IMR-90 (cell line): ENCODE data around the gene VEGFA. TPM values are rescaled to one million over a fixed set of nuclear protein-coding genes. Genes with fewer than 3 reads are reported as not detected.

Source experiments
- ATAC-seq: fragments of 200-7000 bp; cut with Tn5 transposase; 2 replicates; pipeline ENCODE4 v1.9.1; 2020; ENCODE audit warnings: low read depth, mild to moderate bottlenecking, moderate library complexity
- BruUV-seq: library from RNA; stranded (reverse); fragments of 400-500 nt; replicated peaks from 2 replicates; lab custom pipeline; 2021; lab: Mats Ljungman, UMichigan
- CTCF ChIA-PET: fragments of 300-600 bp; formaldehyde crosslinking; extraction: SDS; loops from one replicate; lab custom pipeline; 2021; ENCODE audit warnings: antibody characterized with exemption; lab: Yijun Ruan, JAX
- POLR2A ChIA-PET: fragments of 300-600 bp; sonication (Branson Sonifier 250); formaldehyde crosslinking; loops from one replicate; lab custom pipeline; 2022; ENCODE audit warnings: antibody characterized with exemption; ENCODE audit not compliant: unreplicated experiment; lab: Charles Lee
- DNase-seq: peaks from one replicate; pipeline ENCODE4 v3.0.0; 2013
- H2AFZ ChIP-seq: replicated peaks from 2 replicates; pipeline ENCODE3; 2013; ENCODE audit warnings: low read length, mild to moderate bottlenecking; ENCODE audit not compliant: poor library complexity
- H2AK5ac ChIP-seq: 2 replicates; pipeline ENCODE4 v1.6.1; 2013; ENCODE audit warnings: low read depth, low read length, inconsistent platforms
- H2AK9ac ChIP-seq: replicated peaks from 2 replicates; pipeline ENCODE3; 2013; ENCODE audit warnings: mild to moderate bottlenecking, low read depth, low read length, moderate library complexity; ENCODE audit not compliant: poor library complexity
- H2BK120ac ChIP-seq: 2 replicates; pipeline ENCODE4 v1.6.1; 2013; ENCODE audit warnings: low read depth, low read length, inconsistent platforms
- H2BK15ac ChIP-seq: 3 replicates; pipeline ENCODE4 v1.6.1; 2013; ENCODE audit warnings: low read depth, low read length, inconsistent platforms
- H2BK20ac ChIP-seq: 2 replicates; pipeline ENCODE4 v1.6.1; 2013; ENCODE audit warnings: low read depth, mild to moderate bottlenecking, inconsistent platforms, low read length, moderate library complexity
- H2BK5ac ChIP-seq: 2 replicates; pipeline ENCODE4 v1.6.1; 2013; ENCODE audit warnings: mild to moderate bottlenecking, low read depth, low read length, inconsistent platforms; ENCODE audit not compliant: poor library complexity, severe bottlenecking
- H3K14ac ChIP-seq: replicated peaks from 2 replicates; pipeline ENCODE4 v1.6.1; 2013; ENCODE audit warnings: low read depth, low read length, inconsistent platforms
- H3K18ac ChIP-seq: 2 replicates; pipeline ENCODE4 v1.6.1; 2013; ENCODE audit warnings: low read depth, low read length, control low read depth
- H3K23ac ChIP-seq: 2 replicates; pipeline ENCODE4 v1.6.1; 2013; ENCODE audit warnings: low read depth, low read length, inconsistent platforms
- H3K27ac ChIP-seq: 2 replicates; pipeline ENCODE4 v1.5.1; 2013; ENCODE audit warnings: mild to moderate bottlenecking, control low read depth, low read length; ENCODE audit not compliant: insufficient read depth
- H3K27me3 ChIP-seq: 2 replicates; pipeline ENCODE4 v1.6.1; 2013; ENCODE audit warnings: low read length; ENCODE audit not compliant: control insufficient read depth, insufficient read depth
- H3K36me3 ChIP-seq: 2 replicates; pipeline ENCODE4 v1.6.1; 2013; ENCODE audit warnings: low read length, mixed read lengths; ENCODE audit not compliant: control insufficient read depth, insufficient read depth
- H3K4ac ChIP-seq: 2 replicates; pipeline ENCODE4 v1.6.1; 2013; ENCODE audit warnings: low read depth, low read length, inconsistent platforms
- H3K4me1 ChIP-seq: 2 replicates; pipeline ENCODE4 v1.6.1; 2013; ENCODE audit warnings: low read length, mixed read lengths; ENCODE audit not compliant: control insufficient read depth, insufficient read depth
- H3K4me2 ChIP-seq: 2 replicates; pipeline ENCODE4 v1.6.1; 2013; ENCODE audit warnings: low read depth, mild to moderate bottlenecking, control low read depth, low read length, moderate library complexity
- H3K4me3 ChIP-seq: 2 replicates; pipeline ENCODE4 v1.5.1; 2013; ENCODE audit warnings: low read depth, mild to moderate bottlenecking, control low read depth, low read length, moderate library complexity; ENCODE audit not compliant: insufficient read depth
- H3K56ac ChIP-seq: 2 replicates; pipeline ENCODE4 v1.6.1; 2013; ENCODE audit warnings: low read length, inconsistent platforms; ENCODE audit not compliant: insufficient read depth; ENCODE audit errors: extremely low read depth
- H3K79me1 ChIP-seq, 2 experiments: 2 replicates each; pipeline ENCODE4 v1.6.1; 2013; ENCODE audit warnings: low read length in 2 of 2, inconsistent platforms in 1 of 2, low read depth in 1 of 2
- H3K9ac ChIP-seq: 2 replicates; pipeline ENCODE4 v1.6.1; 2013; ENCODE audit warnings: low read depth, low read length, control low read depth
- H3K9me1 ChIP-seq: 2 replicates; pipeline ENCODE4 v1.6.1; 2013; ENCODE audit warnings: low read length, inconsistent platforms; ENCODE audit not compliant: insufficient read depth
- H3K9me3 ChIP-seq: 2 replicates; pipeline ENCODE4 v1.6.1; 2013; ENCODE audit warnings: low read length; ENCODE audit not compliant: control insufficient read depth, insufficient read depth
- H4K20me1 ChIP-seq: 2 replicates; pipeline ENCODE4 v1.6.1; 2013; ENCODE audit warnings: low read length, inconsistent platforms; ENCODE audit not compliant: insufficient read depth
- H4K5ac ChIP-seq: 2 replicates; pipeline ENCODE4 v1.6.1; 2013; ENCODE audit warnings: mild to moderate bottlenecking, low read depth, low read length, control low read depth
- H4K8ac ChIP-seq, 2 experiments: 2 replicates each; pipeline ENCODE4 v1.6.1; 2013; ENCODE audit warnings: low read depth in 2 of 2, low read length in 2 of 2, control low read depth in 1 of 2, inconsistent platforms in 1 of 2
- H4K91ac ChIP-seq: 2 replicates; pipeline ENCODE4 v1.6.1; 2013; ENCODE audit warnings: low read depth, low read length, inconsistent platforms; ENCODE audit not compliant: insufficient read depth
- CEBPB ChIP-seq: IDR thresholded peaks from 2 replicates; pipeline ENCODE4 v1.6.1; 2012; ENCODE audit warnings: low read depth, low read length, improper control_type of control experiment
- ELK1 ChIP-seq: fragments of 150-350 bp; IDR thresholded peaks from 2 replicates; pipeline ENCODE4 v1.6.1; 2016; ENCODE audit warnings: low read depth, mild to moderate bottlenecking, low read length, moderate library complexity, borderline replicate concordance
- MAFK ChIP-seq: IDR thresholded peaks from 2 replicates; pipeline ENCODE4 v1.6.1; 2012; ENCODE audit warnings: low read depth, low read length, improper control_type of control experiment
- MAZ ChIP-seq: IDR thresholded peaks from 2 replicates; pipeline ENCODE4 v1.6.1; 2012; ENCODE audit warnings: low read depth, mild to moderate bottlenecking, low read length, improper control_type of control experiment, moderate library complexity, borderline replicate concordance
- MXI1 ChIP-seq: IDR thresholded peaks from 2 replicates; pipeline ENCODE4 v1.6.1; 2012; ENCODE audit warnings: low read depth, mild to moderate bottlenecking, low read length, moderate library complexity, borderline replicate concordance
- RAD21 ChIP-seq: IDR thresholded peaks from 2 replicates; pipeline ENCODE4 v1.6.1; 2012; ENCODE audit warnings: low read length, improper control_type of control experiment
- RCOR1 ChIP-seq: IDR thresholded peaks from 2 replicates; pipeline ENCODE4 v1.6.1; 2012; ENCODE audit warnings: mild to moderate bottlenecking, low read length, improper control_type of control experiment; ENCODE audit not compliant: insufficient replicate concordance
- RFX5 ChIP-seq: IDR thresholded peaks from 2 replicates; pipeline ENCODE4 v1.8.0; 2012; ENCODE audit warnings: low read depth, mild to moderate bottlenecking, low read length, moderate library complexity
- SMC3 ChIP-seq: fragments of 150-350 bp; IDR thresholded peaks from 2 replicates; pipeline ENCODE4 v1.6.1; 2016; ENCODE audit warnings: low read depth, mild to moderate bottlenecking, antibody characterized with exemption, low read length, moderate library complexity
- WGBS, 2 experiments: methylation state at CpG; one replicate each; pipeline versions ENCODE4 v1.1.5 to v1.1.7; 2013; ENCODE audit warnings: missing lambda C conversion rate in 2 of 2; ENCODE audit not compliant: insufficient read length in 1 of 2; ENCODE audit errors: extremely low coverage in 2 of 2; 5-methylcytosine and 5-hydroxymethylcytosine counted together
- dilution Hi-C: fragments of 300-500 bp; cut with HindIII; formaldehyde crosslinking; loops from one replicate; pipeline ENCODE4 v1.14.3; 2018; ENCODE audit warnings: low sequenced_read_pairs; ENCODE audit not compliant: unreplicated experiment
- in situ Hi-C: fragments of 300-500 bp; cut with MboI; formaldehyde crosslinking; loops from 3 replicates; pipeline ENCODE4 v1.14.3; 2019; ENCODE audit warnings: low sequenced_read_pairs, inconsistent platforms, mixed read lengths
- intact Hi-C: fragments of 100-400 bp; cut with micrococcal nuclease; formaldehyde crosslinking; loops from 2 replicates; pipeline ENCODE4 v1.10.0; 2022
- polyA plus RNA-seq, 3 experiments: library from polyadenylated mRNA; depleted of rRNA; stranded (reverse); fragments of >200 nt; gene quantifications; 2 replicates each; pipeline ENCODE4 v1.2.3, GENCODE V29; 2012; ENCODE audit warnings: low replicate concordance in 1 of 3
- total RNA-seq: library from RNA; depleted of rRNA; stranded (reverse); fragments of >200 nt; gene quantifications from 2 replicates; pipeline ENCODE4 v1.2.3, GENCODE V29; 2012

Gene VEGFA
- total and polyA plus RNA-seq, 2 of the 4 experiments (the other 2 are of a cell fraction): 190 to 234 TPM

GRCh38 chr6:43757966-43758616 is 11.9 kb upstream of the VEGFA start:
- no peak for DNase-seq
- Histone ChIP-seq H3K27ac (no peak overlapping the region), H3K9me1 (no peaks in the 10 kb centered on the region), H3K4me3 (no peak overlapping the region), H3K36me3 (no peaks in the 10 kb centered on the region), H2BK15ac (no peak overlapping the region), H4K20me1 (no peaks in the 10 kb centered on the region), H3K9ac (no peak overlapping the region), H4K5ac (no peak overlapping the region), H2AFZ (no peak overlapping the region), H4K91ac (no peak overlapping the region), H2BK5ac (no peak overlapping the region), H3K79me1 (no peaks in the 10 kb centered on the region), H2BK20ac (no peak overlapping the region), H3K18ac (no peak overlapping the region), H3K4me2 (no peak overlapping the region), H2BK120ac (no peak overlapping the region), H3K4me1 (peaks cover 8% of the 10 kb centered on the region), H2AK9ac (no peak overlapping the region), H3K23ac (no peak overlapping the region), H3K56ac (no peak overlapping the region), H4K8ac (no peak overlapping the region), H3K9me3 (no peaks in the 10 kb centered on the region), H2AK5ac (no peak overlapping the region), H3K4ac (no peak overlapping the region), H3K14ac (no peak overlapping the region), H3K27me3 (peaks cover 37% of the 10 kb centered on the region)
- in situ Hi-C loops: no loop called here
- ChIA-PET POLR2A (no interaction called here), CTCF (interaction anchor here (1.0 kb wide), 1 partner anchor 11 kb away, joined by 3 read pairs; no protein-coding TSS in a partner anchor)
- WGBS, 2 experiments: 80% methylated on average over 2 of the region's 9 CpGs; no CpG with 5 or more reads in 1 of the 2 experiments
- no peak for ATAC-seq
- dilution Hi-C loops: no loop called here
- BruUV-seq: no TSS peak
- TF ChIP-seq SMC3: no peak
- TF ChIP-seq RFX5: no peak
- no peak for TF ChIP-seq CEBPB
- TF ChIP-seq RAD21: no peak
- TF ChIP-seq ELK1: no peak
- no peak for TF ChIP-seq MAZ
- TF ChIP-seq MAFK: no peak
- TF ChIP-seq MXI1: no peak
- TF ChIP-seq RCOR1: no peak
- intact Hi-C loops: loop anchor here (1.0 kb wide), 1 partner anchor 91 kb away; no protein-coding TSS in a partner anchor
